Epithelial cell of prostate (primary cell): ENCODE data around the gene GCN1.
"Not testable (repeated sequence)": the region's sequence is repeated elsewhere in the genome, so short reads cannot be mapped to it uniquely, and the experiment has no call there.

Experiments
- DNase-seq: peaks from one replicate; pipeline ENCODE4 v3.0.0-alpha.2; 2011; ENCODE audit warnings: low read depth, low spot score
- H3K27ac ChIP-seq: fragments of 450-650 bp; 2 replicates; pipeline ENCODE4 v1.5.1; 2017; ENCODE audit warnings: mild to moderate bottlenecking

GCN1 gene

DNA sequence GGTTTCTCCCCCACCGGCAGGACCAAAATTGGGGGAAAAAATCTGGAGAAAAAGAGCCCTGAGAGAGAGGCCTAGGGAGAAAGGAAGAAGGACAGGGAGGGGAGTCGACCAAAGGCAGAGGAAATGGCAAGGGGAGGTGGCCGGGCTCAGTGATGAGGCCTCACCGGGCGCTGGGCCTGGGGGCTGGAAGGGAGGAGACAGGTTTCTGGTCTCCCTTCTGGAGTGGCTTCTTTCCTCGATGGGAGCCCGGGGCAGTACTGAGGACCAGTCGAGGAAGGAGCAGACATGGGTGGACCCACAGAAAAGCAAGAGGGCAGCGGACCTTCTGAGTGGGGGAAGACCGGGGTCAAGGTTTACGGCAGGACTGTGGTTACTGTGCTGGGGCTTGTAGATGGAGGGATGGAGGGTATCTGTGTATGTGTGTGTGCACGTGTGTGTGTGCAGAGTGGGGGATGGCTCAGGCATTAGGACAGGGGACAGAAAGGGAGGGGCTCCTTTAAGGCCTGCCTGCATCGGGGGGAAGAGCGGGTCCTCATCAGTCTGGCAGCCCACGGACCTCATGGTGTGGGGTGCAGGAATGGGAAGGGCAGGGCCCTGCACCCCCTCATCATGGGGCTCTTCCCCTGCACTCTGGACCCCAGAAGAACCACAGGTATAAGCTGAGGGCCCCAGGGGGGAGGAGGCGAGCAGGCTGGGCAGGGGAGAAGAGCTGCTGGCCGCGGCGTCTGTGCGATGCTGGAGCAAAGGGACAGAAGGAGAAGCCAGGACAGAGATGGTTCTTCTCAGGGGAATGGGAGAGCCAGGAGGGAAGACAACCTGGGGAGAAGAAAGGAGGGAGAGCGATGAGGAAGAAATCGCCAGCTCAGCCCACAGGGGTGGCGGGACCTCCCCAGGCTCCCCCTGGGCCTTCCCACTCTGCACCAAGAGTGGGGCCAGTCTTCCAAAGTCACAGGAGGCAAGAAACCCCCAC is 21.5 kb upstream of the GCN1 start:
- no peak overlapping the region for H3K27ac ChIP-seq

GRCh38 chr12:120215357-120215735 is 20.8 kb upstream of the GCN1 start:
- H3K27ac ChIP-seq: no peak overlapping the region
- DNase-seq: no peak

More for the DNA sequence above, 21.5 kb upstream of the GCN1 start:
- no peak for DNase-seq

GRCh38 chr12:120214626-120215356 is 20.3 kb upstream of the GCN1 start:
- no peak overlapping the region for H3K27ac ChIP-seq
- DNase-seq: no peak

DNA sequence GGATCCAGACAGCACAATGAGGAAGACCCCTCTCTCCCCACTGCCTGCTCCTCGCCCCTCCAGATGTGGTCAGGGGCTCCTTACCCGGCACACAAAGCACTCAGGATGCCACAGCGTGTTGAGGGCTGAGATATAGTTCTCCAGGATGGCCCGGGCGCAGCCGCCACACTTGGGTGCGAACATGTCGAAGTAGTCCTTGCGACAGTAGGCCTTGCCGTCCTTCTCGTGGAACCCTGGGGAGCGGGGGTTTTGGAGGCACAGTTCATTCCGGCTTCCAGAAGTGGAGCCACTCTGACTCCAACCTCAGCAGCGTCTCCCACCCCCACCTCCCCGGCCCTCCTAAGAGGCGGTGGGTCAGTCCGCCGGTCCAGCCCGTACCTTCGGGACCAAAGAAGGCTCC is 19.2 kb upstream of the GCN1 start:
- no peak for DNase-seq
- H3K27ac ChIP-seq: no peak overlapping the region

- not testable (repeated sequence) for DNase-seq, H3K27ac ChIP-seq
These were observed 18.7 kb upstream of the GCN1 start for GRCh38 chr12:120213182-120213581.

DNA sequence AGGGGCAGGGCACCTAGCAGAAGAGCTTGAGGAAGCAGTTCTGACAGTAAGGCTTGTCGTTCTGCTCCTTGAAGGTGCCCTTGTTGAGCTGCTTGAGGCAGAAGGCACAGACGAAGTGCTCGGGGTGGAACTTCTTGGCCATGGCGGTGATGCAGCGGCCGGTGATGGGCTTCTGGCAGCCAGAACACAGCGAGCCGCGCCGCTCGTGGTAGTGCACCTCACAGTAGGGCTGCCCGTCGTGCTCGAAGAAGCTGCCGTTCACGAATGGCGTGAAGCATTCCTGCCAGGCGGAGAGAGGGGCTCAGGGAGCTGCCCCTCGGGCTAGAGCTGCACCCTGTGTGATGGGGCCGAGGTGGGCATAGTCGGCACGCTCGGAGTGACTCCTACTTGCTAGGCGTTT is 17.8 kb upstream of the GCN1 start:
- no peak for DNase-seq
- no peak overlapping the region for H3K27ac ChIP-seq

GRCh38 chr12:120211904-120212283 is 17.4 kb upstream of the GCN1 start:
- no peak for DNase-seq
- peak overlapping the region; percentile 48 for H3K27ac ChIP-seq

DNA sequence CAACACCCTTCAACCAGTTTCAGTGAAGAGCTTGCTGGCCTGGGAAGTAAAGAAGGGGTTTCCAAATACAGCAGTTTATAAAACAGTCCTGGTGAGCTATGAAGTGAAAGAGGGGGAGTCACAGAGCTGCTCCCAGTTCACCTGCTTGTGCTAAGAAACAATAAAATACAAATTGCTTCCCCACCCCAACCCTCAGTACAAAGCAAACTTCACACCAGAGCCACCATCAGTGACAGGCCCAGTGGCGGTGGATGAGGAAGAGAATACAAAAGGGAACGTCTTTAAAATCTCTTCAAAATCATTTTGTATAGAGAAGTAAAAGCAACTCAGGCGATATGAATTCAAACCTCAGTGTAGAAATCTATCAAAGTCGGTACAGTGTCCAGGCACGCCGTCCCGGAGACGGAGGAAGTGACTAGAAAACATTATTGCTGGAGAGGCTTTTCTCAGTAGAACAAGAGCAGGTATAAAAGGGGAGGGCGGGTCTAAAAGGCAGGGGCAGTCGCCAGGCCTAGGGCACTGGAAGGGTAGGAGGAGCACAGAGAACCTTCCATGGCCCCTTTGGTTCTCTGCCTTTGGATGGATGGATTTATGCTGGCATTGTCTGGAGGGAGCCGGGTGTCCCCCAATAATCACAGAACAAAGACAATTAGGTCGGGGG is 16.9 kb upstream of the GCN1 start:
- no peak for DNase-seq
- H3K27ac ChIP-seq: peak overlapping the region; percentile 48

- no peak for DNase-seq
- peak overlapping the region; percentile 48 for H3K27ac ChIP-seq
These were observed 15.3 kb upstream of the GCN1 start for GRCh38 chr12:120209851-120210250.

DNA sequence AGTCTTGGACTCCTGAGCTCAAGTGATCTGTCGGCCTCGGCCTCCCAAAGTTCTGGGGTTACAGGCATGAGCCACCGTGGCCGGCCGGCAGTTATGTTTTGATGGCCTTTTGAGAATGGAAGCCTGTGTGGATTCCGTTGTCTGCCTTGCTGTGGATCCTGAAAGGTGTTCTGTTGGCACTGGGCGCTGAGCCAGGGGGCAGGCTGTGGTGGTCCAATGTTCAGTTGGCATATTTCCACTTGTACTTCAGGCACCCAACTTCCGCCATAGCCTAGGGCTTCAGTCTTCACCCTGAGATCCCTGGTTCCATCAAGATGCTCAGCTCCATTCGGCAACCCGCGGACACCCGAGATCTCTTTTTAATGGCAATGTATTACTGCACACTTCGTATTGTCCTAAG is 12.7 kb upstream of the GCN1 start:
- DNase-seq: no peak
- no peak overlapping the region for H3K27ac ChIP-seq

- not testable (repeated sequence) for H3K27ac ChIP-seq, DNase-seq
These were observed 12.3 kb upstream of the GCN1 start for GRCh38 chr12:120206781-120207180.

DNA sequence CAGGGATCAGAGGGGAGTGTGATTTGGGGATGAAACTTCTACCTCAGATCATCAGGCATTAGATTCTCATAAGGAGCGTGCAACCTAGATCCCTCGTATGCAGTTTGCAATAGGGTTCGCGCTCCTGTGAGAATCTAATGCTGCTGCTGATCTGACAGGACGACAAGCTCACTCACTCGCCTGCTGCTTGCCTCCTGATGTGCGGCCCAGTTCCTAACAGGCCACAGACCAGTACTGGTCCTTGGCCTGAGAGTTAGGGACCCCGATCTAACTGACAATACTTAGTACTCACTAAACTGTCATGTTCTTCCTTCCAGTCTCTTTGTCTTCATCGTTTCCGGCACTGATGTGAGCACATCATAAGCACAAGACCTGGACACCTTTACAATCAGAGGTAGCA is 11.7 kb upstream of the GCN1 start:
- DNase-seq: no peak
- no peak overlapping the region for H3K27ac ChIP-seq

- H3K27ac ChIP-seq: no peak overlapping the region
These were observed 9.7 kb upstream of the GCN1 start for GRCh38 chr12:120204171-120204570.

DNA sequence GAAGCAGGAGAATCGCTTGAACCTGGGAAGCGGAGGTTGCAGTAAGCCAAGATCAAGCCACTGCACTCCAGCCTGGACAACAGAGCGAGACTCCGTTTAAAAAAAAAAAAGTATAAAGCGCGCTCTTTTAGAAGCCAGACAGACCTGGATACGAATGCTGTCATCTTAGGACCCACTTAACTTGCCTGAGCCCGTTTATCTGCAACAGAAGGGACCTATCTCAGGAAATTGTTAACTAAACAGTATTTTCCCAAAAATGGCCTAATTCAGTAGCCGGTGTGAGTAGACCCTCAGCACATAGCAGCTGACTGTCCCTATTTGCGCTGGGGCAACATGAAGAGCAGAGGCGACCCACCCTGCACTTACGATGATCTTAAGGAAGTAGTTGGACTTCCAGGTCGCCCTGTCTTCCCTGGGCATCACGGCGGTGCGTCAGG is 5.9 kb upstream of the GCN1 start:
- no peak for DNase-seq
- peak overlapping the region; percentile 94 for H3K27ac ChIP-seq

More at GRCh38 chr12:120204171-120204570, 9.7 kb upstream of the GCN1 start:
- no peak for DNase-seq

GRCh38 chr12:120199595-120200306 is 5.2 kb upstream of the GCN1 start:
- no peak for DNase-seq
- peak overlapping the region; percentile 94 for H3K27ac ChIP-seq

DNA sequence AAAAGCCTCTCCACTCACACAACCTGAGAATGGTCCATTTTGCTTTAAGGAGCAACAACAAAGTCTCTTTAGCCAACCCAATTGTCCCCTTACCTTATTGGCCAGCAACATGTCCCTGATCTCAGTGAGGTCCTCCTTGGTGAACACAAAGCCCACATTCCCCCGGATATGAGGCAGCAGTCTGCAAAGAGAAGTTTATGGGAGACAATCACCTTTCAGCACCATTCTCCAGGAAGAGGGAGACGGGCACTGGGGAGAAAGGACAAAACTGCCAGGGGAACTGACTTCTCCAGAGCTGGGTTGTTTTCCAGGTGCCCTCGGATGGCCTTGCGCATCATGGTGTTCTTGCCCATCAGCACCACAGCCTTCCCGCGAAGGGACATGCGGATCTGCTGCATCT is 4.5 kb upstream of the GCN1 start:
- DNase-seq: no peak
- H3K27ac ChIP-seq: peak overlapping the region; percentile 94

DNA sequence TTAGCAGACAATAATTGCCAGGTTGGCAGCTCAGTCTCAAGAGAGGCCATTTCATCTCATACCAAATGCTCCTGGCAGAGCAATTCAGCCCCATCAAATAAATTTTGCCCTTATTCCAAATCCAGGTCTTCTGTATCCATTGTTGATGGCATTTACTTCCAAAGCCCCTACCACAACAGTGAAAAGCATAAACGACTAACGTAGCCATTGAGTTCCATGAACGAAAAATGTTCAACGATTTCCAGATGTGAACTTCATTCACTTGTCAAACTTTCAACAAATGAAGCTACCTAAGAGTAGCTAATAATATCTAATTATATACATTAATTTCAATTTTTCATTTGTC is 3.0 kb upstream of the GCN1 start:
- peak overlapping the region; percentile 94 for H3K27ac ChIP-seq
- DNase-seq: no peak

GRCh38 chr12:120196817-120197541 is 2.5 kb upstream of the GCN1 start:
- DNase-seq: not testable (repeated sequence)
- H3K27ac ChIP-seq: peak overlapping the region; percentile 94

- H3K27ac ChIP-seq: peak overlapping the region; percentile 94
- no peak for DNase-seq
These were observed 1.8 kb upstream of the GCN1 start for GRCh38 chr12:120196363-120196762.

DNA sequence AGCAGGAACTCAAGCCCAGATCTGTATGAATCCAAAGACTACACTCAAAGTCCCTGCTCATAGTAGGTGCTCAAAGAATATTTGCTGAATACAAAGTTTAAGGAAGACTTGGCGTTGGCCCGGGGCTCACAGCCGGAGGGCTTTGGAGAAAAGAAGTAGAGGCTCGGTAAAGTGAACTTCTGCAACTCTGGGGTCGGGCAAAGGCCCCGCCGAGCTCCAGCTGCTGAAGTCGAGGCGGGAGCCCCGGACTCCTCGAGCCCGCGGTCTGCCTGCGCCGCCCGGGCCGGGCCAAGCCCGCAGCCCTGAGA is 335 bp downstream of the GCN1 start:
- peak overlapping the region; percentile 94 for H3K27ac ChIP-seq
- DNase-seq: no peak
